GM18508 (cell line): ENCODE measurements around the gene CCDC85C.

ENCODE experiments used
- ATAC-seq: cut with Tn5 transposase; IDR thresholded peaks from one replicate; pipeline ENCODE4 v1.9.1; 2021; ENCODE audit warnings: moderate number of reproducible peaks; ENCODE audit not compliant: insufficient read depth, unreplicated experiment

Gene CCDC85C

GRCh38 chr14:99527427-99528076, 76.5 kb downstream of the CCDC85C start:
- ATAC-seq, result no peak

DNA sequence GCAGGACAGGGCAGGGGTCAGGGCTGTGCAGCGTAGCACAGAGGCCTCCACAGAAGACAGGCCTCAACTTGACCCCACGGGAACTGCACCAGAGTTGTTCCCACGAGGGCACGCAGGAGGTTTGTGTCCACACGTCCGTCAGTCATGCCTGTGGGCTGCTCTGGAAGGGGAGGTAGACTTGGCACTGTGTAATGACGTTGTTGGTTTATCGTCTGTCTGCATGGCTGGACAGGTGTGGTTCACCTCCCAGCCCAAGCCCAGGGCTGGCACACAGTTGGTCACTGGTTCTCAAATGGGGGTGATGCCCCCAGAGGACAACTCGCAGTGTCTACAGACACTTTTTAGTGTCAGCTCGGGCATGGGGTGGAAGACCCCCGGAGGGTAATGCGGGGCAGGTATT, 77.0 kb downstream of the CCDC85C start:
- no peak for ATAC-seq

DNA sequence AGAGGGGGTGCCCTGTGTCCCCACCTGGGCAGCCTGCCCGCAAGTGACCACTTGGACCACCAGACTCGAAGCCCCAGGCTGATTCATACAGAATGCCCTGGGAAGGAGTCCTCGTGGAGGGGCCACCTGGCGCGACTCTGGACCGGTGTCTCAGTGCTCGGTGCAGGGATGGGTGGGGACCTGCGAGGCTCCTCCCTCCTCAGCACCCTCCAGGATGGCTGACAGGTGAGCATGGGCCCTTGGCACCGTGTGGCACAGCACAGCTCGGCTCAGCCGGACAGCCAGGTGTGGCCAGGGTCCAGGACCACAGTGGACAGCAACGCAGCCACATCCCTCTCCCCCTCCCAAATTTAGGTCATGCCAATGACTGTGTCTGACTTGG, 78.3 kb downstream of the CCDC85C start:
- ATAC-seq, result no peak

DNA sequence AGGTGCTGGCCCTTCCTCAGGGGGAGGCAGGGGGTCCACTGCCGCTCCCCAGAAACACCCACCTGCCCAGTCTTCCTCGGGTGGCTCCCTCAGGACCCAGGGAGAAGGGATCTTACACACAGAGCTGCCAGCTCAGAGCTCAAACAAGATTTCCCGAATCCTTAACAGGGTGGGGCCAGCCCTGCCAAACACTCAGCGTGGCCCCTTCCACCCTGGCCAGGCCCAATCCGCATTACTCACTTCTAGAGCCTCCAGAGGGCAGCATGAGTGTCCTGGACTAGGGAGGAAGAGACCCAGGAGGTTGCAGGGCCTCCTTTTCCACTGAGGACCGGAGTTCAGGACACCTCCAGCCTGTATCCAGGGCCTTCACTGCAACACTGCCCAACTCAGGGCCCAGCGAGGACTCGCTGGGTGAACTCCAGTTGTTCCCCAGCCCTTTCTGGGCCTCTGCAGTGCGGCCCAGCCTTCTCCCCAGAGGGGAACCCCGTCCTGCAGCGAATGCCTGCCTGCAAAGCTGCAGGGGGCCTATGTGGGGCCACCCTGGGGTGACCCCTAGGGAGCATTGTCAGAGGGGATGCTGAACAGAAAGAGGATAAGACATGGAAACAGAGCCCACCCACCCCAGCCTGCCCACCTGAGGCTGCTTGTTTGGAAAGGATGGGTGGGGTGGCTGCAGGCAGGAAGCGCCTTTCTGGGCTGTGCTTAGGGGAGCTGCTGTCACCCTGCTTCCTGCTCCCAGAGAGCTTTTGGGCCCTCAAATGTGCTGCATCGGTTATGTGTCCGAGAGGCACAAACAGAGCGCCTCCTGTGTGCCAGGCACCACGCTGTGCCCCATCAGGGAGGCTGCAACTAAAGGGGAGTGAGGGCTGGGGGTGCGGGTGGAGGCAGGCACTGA, 79.0 kb downstream of the CCDC85C start:
- ATAC-seq, result no peak

GRCh38 chr14:99524091-99524661, 79.8 kb downstream of the CCDC85C start:
- ATAC-seq, result no peak

DNA sequence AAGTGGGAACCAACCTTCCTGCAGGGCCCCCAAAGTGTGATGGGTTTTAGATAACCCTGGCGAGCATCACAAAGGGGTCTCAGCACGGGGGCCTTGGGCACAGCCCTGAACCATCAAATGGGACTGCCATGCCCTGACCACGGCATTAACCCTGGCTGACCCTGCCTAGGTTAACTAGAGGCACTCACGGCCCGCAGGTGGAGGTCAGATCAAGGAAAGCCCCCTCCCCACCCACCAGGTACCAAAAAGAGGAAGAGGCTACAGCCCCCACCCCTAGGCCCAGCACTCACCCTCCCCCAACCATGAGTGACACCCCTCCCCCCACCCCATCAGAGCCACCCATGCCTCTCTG, 80.3 kb downstream of the CCDC85C start:
- ATAC-seq, result no peak

- ATAC-seq, result no peak
Measured at GRCh38 chr14:99522934-99523703, 80.9 kb downstream of the CCDC85C start.

DNA sequence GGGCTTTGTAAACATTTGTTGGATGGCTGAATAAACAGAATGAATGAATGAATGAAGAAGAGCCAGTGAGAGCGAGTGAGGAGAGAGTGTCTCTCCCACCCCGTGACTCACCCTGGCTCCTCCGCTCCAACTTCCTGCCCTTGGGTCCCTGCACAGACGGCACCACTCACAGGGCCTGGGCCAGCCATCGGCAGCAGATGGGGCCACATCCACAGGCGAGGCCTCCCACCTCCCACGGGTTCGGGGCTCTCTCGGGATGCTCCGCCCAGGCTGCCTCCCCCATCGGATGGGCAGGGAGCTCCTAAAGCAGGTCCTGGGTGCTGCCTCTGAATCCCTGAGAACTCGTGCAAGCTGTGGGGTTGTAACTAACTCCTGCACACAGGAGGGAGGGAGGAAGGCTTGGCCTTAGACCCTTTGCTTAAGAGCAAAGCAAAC, 81.5 kb downstream of the CCDC85C start:
- no peak for ATAC-seq

DNA sequence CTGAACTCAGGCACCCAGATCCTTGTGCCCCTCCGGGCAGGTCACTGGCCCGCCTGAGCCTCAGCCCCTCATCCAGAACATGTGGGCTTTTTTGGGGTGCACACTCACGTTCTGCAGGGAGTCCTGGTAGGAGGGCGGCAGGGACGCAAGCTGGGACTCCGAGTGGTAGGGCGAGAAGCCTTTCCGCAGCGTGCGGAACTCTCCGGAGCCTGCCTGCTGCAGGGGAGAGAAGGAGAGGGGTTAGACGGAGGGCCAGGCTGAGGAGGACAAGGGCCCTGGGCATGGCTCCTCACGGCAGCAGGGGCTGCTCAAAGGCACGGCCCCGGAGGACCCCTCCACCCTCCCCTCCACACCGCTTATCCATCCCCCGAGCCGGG, 82.0 kb downstream of the CCDC85C start:
- no peak for ATAC-seq

- ATAC-seq, result no peak
Measured at GRCh38 chr14:99521176-99522024, 82.6 kb downstream of the CCDC85C start.

DNA sequence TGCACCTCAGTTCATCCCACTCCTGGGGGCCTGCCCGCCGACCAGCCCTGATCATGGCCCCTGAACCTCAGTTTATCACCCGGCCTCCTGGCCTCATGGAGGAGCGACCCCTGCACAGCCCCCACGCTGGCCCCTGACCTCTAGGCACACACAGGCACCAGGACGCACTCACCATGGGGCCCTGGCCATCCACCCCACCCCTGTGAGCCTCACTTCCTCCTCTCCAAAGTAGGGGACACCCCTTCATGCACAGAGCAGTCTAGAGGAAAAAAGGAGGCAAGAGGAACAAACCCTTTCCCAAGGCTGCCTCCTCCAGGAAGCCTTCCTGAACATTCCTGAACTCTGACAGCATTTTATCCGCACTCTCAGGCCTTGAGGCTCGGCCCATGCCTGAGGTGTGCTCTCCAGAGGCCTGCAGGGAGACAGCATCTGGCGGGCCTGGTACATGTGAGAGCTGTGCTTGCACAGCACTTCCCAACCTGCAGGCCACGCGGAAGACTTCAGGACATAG, 83.4 kb downstream of the CCDC85C start:
- no peak for ATAC-seq

DNA sequence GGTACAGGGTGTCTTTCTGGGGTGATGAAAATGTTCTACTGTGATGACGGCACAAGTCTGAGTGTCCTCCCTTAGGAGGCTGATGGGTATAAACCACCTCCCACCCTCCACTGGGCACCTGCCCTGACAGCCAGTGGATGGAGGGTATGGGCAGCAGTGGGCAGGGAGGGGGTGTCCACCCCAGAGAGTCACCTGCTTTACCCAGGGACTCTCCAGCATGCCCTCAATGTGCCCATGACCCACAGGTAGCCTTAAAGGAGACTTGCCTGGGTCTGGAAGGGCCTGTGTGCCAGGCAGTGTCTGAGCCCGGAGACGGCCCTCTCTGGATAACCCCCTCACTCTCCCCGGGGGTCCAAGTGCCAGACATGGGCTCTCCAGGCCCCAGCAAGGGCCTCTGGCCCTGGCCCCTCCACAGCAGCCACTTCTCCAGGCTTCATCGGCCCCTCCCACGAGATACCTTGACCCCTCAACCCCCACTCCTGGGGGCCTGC, 84.0 kb downstream of the CCDC85C start:
- no peak for ATAC-seq

DNA sequence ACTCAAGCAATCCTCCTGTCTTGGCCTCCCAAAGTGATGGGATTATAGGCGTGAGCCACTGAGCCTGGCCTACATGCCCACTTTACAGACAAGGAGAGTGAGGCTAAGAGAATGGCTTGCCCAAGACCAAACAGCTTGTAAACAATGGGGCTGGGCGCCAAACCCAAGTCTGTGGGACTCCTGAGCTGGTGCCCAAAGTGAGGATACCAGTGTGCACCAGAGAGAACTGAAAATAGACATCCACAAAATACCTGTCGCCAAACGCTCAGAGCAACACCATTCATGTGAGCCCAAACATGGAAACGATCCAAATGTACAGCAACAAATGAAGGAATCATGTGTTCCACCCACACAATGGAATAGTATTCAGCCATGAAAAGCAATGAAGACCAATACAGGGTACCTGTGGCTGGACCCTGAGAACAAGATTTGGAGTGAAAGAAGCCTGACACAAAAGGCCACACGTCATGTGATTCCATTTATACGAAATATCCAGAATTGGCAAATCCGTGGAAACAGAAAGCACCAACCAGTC, 84.6 kb downstream of the CCDC85C start:
- no peak for ATAC-seq

DNA sequence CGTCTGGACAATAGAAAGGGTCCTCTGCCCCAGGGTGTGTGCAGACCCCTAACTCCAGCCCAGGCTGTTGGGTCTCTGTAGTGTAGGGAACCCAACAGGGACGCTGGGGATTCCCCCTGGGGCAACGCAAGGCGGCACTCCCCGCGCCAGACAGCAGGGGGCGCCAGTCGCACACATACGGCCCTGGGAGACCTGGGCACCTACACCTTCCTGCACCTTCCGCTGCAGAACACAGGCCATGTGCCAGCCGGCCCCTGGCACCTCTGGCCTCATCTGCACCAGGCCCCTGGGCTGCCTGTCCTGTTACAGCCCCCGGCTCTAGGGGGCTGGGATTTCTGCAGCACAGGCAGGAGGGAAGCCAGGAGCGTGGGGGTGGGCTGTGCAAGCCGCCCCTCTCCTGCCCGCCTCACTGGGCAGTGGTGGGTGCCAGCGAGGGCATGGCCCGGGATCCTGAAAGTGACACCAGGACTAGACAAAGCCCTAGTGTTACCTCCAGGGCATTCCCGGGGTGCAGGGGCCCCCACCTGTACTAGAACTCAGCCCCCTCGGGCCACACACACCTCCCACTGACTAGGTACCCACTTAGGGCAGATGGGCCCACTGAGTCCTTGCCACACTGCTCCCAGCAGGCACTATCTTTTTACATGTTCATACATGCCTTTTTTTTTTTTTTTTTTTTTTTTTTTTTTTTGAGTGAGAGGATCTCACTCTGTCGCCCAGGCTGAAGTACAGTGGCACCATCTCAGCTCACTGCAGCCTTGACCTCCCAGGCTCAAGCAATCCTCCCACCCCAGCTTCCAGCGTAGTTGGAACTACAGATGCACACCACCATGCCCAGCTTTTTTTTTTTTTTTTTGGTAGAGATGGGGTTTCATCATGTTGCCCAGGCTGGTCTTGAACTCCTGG, 85.3 kb downstream of the CCDC85C start:
- no peak for ATAC-seq

GRCh38 chr14:99517643-99518381, 86.2 kb downstream of the CCDC85C start:
- ATAC-seq, result no peak

GRCh38 chr14:99516871-99517642, 87.0 kb downstream of the CCDC85C start:
- ATAC-seq, result no peak
